ENCODE data around the gene MTIF3.

Gene MTIF3

GRCh38 chr13:27408074-27408473, 42.3 kb downstream of the MTIF3 start:
- no peak for TF ChIP-seq RARB (CRISPR knock-in tag; IDR thresholded peaks at IDR 0.05)
- TF ChIP-seq GLIS3 (CRISPR knock-in tag; IDR thresholded peaks at IDR 0.05): no peak
- no peak for TF ChIP-seq ESRRG (CRISPR knock-in tag; IDR thresholded peaks at IDR 0.05)
- TF ChIP-seq ZFP30 (CRISPR knock-in tag; IDR thresholded peaks at IDR 0.05): no peak
- TF ChIP-seq TSHZ2 (CRISPR knock-in tag; IDR thresholded peaks at IDR 0.05): no peak
- TF ChIP-seq ZC3H10 (CRISPR knock-in tag; IDR thresholded peaks at IDR 0.05): no peak
- no peak for TF ChIP-seq ZNF8 (CRISPR knock-in tag; IDR thresholded peaks at IDR 0.05)
- ATAC-seq: no peak

- no peak for TF ChIP-seq PPARA (CRISPR knock-in tag; IDR thresholded peaks at IDR 0.05; ENCODE audit: borderline replicate concordance)
- TF ChIP-seq ZC3H10 (CRISPR knock-in tag; IDR thresholded peaks at IDR 0.05): no peak
- TF ChIP-seq ISL1 (CRISPR knock-in tag; IDR thresholded peaks at IDR 0.05): no peak
- TF ChIP-seq ZNF8 (CRISPR knock-in tag; IDR thresholded peaks at IDR 0.05): no peak
- TF ChIP-seq TOX (CRISPR knock-in tag; IDR thresholded peaks at IDR 0.05; ENCODE audit: borderline replicate concordance): no peak
- no peak for TF ChIP-seq TSHZ2 (CRISPR knock-in tag; IDR thresholded peaks at IDR 0.05)
- no peak for TF ChIP-seq CSDC2 (CRISPR knock-in tag; IDR thresholded peaks at IDR 0.05)
- TF ChIP-seq SNAI2 (CRISPR knock-in tag; IDR thresholded peaks at IDR 0.05): no peak
- TF ChIP-seq BACH2 (CRISPR knock-in tag; IDR thresholded peaks at IDR 0.05; ENCODE audit: borderline replicate concordance): no peak
- TF ChIP-seq RARB (CRISPR knock-in tag; IDR thresholded peaks at IDR 0.05): no peak
- TF ChIP-seq ZNF565 (CRISPR knock-in tag; conservative IDR thresholded peaks at IDR 0.05; ENCODE audit: low read depth): no peak
- TF ChIP-seq ZFP3 (CRISPR knock-in tag; IDR thresholded peaks at IDR 0.05): no peak
- TF ChIP-seq POU6F1 (CRISPR knock-in tag; IDR thresholded peaks at IDR 0.05; ENCODE audit: borderline replicate concordance, low read depth): no peak
- TF ChIP-seq ZNF70 (CRISPR knock-in tag; IDR thresholded peaks at IDR 0.05): no peak
- no peak for TF ChIP-seq ARNTL (CRISPR knock-in tag; IDR thresholded peaks at IDR 0.05; ENCODE audit: borderline replicate concordance, low read depth)
- no peak for TF ChIP-seq TCF4 (CRISPR knock-in tag; IDR thresholded peaks at IDR 0.05; ENCODE audit: borderline replicate concordance)
- ATAC-seq: peak; percentile 74
Observed at GRCh38 chr13:27406178-27406939, 44.0 kb downstream of the MTIF3 start.

GRCh38 chr13:27405546-27406134, 44.7 kb downstream of the MTIF3 start:
- TF ChIP-seq ZC3H10 (CRISPR knock-in tag; IDR thresholded peaks at IDR 0.05): no peak
- TF ChIP-seq GLIS3 (CRISPR knock-in tag; IDR thresholded peaks at IDR 0.05): no peak
- no peak for TF ChIP-seq CSDC2 (CRISPR knock-in tag; IDR thresholded peaks at IDR 0.05)
- TF ChIP-seq ZNF70 (CRISPR knock-in tag; IDR thresholded peaks at IDR 0.05): no peak
- TF ChIP-seq ZNF8 (CRISPR knock-in tag; IDR thresholded peaks at IDR 0.05): no peak
- TF ChIP-seq PATZ1 (CRISPR knock-in tag; IDR thresholded peaks at IDR 0.05; ENCODE audit: borderline replicate concordance): no peak
- TF ChIP-seq RARB (CRISPR knock-in tag; IDR thresholded peaks at IDR 0.05): no peak
- no peak for TF ChIP-seq ISL1 (CRISPR knock-in tag; IDR thresholded peaks at IDR 0.05)
- TF ChIP-seq TOX (CRISPR knock-in tag; IDR thresholded peaks at IDR 0.05; ENCODE audit: borderline replicate concordance): no peak
- no peak for TF ChIP-seq TCF4 (CRISPR knock-in tag; IDR thresholded peaks at IDR 0.05; ENCODE audit: borderline replicate concordance)
- no peak for TF ChIP-seq CSRNP3 (CRISPR knock-in tag; IDR thresholded peaks at IDR 0.05)
- no peak for TF ChIP-seq ZNF565 (CRISPR knock-in tag; conservative IDR thresholded peaks at IDR 0.05; ENCODE audit: low read depth)

More at GRCh38 chr13:27405546-27406134, 44.7 kb downstream of the MTIF3 start:
- ATAC-seq: no peak
